Panc1 (cell line): ENCODE data around the gene USP9X. TPM values are rescaled to one million over a fixed set of nuclear protein-coding genes. Genes with fewer than 3 reads are reported as not detected.

Source experiments
- ATAC-seq: fragments of 200-7000 bp; cut with Tn5 transposase; 2 replicates; pipeline ENCODE4 v1.9.1; 2020; ENCODE audit warnings: mild to moderate bottlenecking, moderate library complexity
- BruUV-seq: library from RNA; stranded (reverse); fragments of 400-500 nt; replicated peaks from 2 replicates; lab custom pipeline; 2021; lab: Mats Ljungman, UMichigan
- CTCF ChIA-PET: fragments of 300-600 bp; sonication (Branson Sonifier 250); formaldehyde crosslinking; loops from one replicate; lab custom pipeline; 2022; ENCODE audit warnings: antibody characterized with exemption; lab: Charles Lee
- POLR2A ChIA-PET: fragments of 300-600 bp; sonication (Branson Sonifier 250); formaldehyde crosslinking; loops from one replicate; lab custom pipeline; 2022; ENCODE audit warnings: antibody characterized with exemption; lab: Charles Lee
- DNase-seq: peaks from one replicate; pipeline ENCODE4 v3.0.0-alpha.2; 2010; ENCODE audit warnings: low read depth, low spot score
- H3K27ac ChIP-seq: 2 replicates; pipeline ENCODE4 v1.5.1; 2011; ENCODE audit warnings: mild to moderate bottlenecking, low read length, inconsistent platforms
- H3K27me3 ChIP-seq: fragments of 200-500 bp; sonication (Bioruptor generic); 2 replicates; pipeline ENCODE4 v1.6.0; 2014; ENCODE audit warnings: low read length, inconsistent platforms; ENCODE audit not compliant: control insufficient read depth, insufficient read depth
- H3K36me3 ChIP-seq: fragments of 200-500 bp; sonication (Bioruptor generic); 2 replicates; pipeline ENCODE4 v1.5.1; 2014; ENCODE audit warnings: inconsistent platforms, mild to moderate bottlenecking, low read length, moderate library complexity; ENCODE audit not compliant: control insufficient read depth, insufficient read depth
- H3K4me1 ChIP-seq: 2 replicates; pipeline ENCODE4 v1.5.1; 2011; ENCODE audit warnings: inconsistent platforms, mild to moderate bottlenecking, low read length, moderate library complexity; ENCODE audit not compliant: control insufficient read depth, insufficient read depth
- H3K4me3 ChIP-seq, 2 experiments: 2 replicates each; pipeline ENCODE4 v1.5.1; 2011 to 2012; ENCODE audit warnings: low read depth in 2 of 2, low read length in 2 of 2, mild to moderate bottlenecking in 2 of 2, inconsistent platforms in 1 of 2, moderate library complexity in 1 of 2
- H3K9me3 ChIP-seq: fragments of 200-500 bp; sonication (Bioruptor generic); 2 replicates; pipeline ENCODE4 v1.5.1; 2014; ENCODE audit warnings: low read depth, mild to moderate bottlenecking, inconsistent platforms, low read length, moderate library complexity; ENCODE audit not compliant: control insufficient read depth, insufficient read depth
- CTCF ChIP-seq: fragments of 450-650 bp; IDR thresholded peaks from 2 replicates; pipeline ENCODE4 v1.5.1; 2017; ENCODE audit warnings: mild to moderate bottlenecking
- POLR2AphosphoS5 ChIP-seq: IDR thresholded peaks from 2 replicates; pipeline ENCODE4 v1.6.1; 2012; ENCODE audit warnings: mild to moderate bottlenecking, low read depth, low read length, moderate library complexity
- REST ChIP-seq, 2 experiments: IDR thresholded peaks; 2 replicates each; pipeline ENCODE4 v1.6.1; 2011 to 2012; ENCODE audit warnings: low read depth in 2 of 2, control low read depth in 1 of 2, low read length in 1 of 2, mild to moderate bottlenecking in 1 of 2, moderate library complexity in 1 of 2; ENCODE audit not compliant: insufficient read depth in 1 of 2
- SIN3A ChIP-seq: IDR thresholded peaks from 2 replicates; pipeline ENCODE4 v1.6.1; 2012; ENCODE audit warnings: low read depth, mild to moderate bottlenecking, low read length, moderate library complexity, borderline replicate concordance; ENCODE audit not compliant: insufficient read depth
- TCF7L2 ChIP-seq: IDR thresholded peaks from 2 replicates; pipeline ENCODE4 v1.6.1; 2011; ENCODE audit warnings: mild to moderate bottlenecking, low read depth, low read length, inconsistent platforms
- in situ Hi-C: cut with HindIII; loops from 2 replicates; pipeline ENCODE4 v1.10.0; 2016; ENCODE audit warnings: low sequenced_read_pairs, low pct_unique_long_range_greater_than_20kb
- intact Hi-C: fragments of 100-400 bp; cut with micrococcal nuclease; formaldehyde crosslinking; loops from one replicate; pipeline ENCODE4 v1.10.0; 2022; ENCODE audit not compliant: unreplicated experiment
- total RNA-seq: library from RNA; stranded (reverse); gene quantifications from one replicate; pipeline ENCODE4 v1.2.1, GENCODE V29; 2021; ENCODE audit not compliant: unreplicated experiment

Gene USP9X
- total RNA-seq, 1 experiment from 2014 or later = 44.4 TPM

DNA sequence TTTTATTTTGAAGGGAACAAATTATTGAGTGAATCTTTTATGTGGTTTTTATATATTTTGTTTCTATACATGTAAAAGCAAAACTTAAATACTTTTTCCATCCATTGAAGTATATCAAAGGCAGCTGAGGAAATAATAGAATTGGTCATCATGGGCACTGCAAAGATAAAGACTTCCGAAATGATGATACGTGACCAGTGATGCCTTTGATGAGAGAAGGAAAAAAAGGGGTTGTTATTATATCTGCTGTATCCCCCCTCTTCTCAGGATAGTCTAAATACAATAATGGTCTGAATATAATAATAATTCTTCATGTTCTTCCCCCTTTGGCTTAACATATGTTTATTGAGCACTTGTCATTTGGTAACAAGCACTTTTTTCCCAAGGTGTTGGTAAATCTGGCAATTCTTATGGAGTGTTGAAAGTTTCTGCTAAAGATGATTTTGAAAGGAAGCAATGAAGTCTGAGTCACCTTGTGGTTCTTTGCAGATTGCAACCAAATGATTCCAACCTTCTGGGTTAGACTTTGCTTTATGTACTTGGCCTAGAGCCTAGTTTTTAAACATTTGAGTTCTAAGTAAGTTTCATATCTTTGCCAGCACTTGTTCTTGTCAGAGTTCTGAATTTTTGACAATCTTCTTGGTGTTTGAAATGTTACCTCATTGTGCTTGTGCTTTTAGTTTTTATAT, 60.8 kb downstream of the USP9X start:
- H3K27ac ChIP-seq = no peak overlapping the region

DNA sequence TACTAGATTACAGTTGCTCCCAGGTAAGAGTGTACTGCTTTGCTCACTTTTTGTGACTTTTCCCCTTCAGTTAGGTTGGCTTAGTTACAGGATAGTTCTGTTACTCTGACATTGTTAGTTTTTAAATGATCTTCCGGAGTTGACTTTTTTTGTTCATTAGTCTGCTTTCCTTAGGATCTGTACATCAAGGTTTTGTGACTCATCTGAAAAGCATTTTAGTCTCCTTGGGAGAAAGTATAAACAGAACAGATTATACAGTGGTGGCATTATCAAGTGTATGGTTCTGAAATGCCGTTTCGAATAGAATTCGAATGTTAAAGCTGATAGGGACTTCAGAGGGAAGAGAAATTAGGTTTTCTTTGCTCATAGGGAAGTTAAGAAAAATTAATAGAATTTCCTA, 63.3 kb downstream of the USP9X start:
- Histone ChIP-seq H3K4me1 (no peaks in the 10 kb centered on the region), H3K27me3 (no peaks in the 10 kb centered on the region), H3K9me3 (no peaks in the 10 kb centered on the region), H3K4me3 (no peak overlapping the region), H3K27ac (no peak overlapping the region), H3K36me3 (peaks cover 3% of the 10 kb centered on the region)
- ATAC-seq = no peak
- no peak for TF ChIP-seq SIN3A
- no peak for TF ChIP-seq POLR2AphosphoS5
- TF ChIP-seq REST (IDR thresholded peaks at IDR 0.05; ENCODE audit: insufficient read depth in 1 of 2, low read depth in 2 of 2, low read length in 1 of 2) = no peak
- TF ChIP-seq CTCF = no peak
- no peak for TF ChIP-seq TCF7L2
- CTCF ChIA-PET = no interaction called here
- intact Hi-C loops = no loop called here
- in situ Hi-C loops = no loop called here
- POLR2A ChIA-PET = no interaction called here
- no TSS peak for BruUV-seq
- no peak for DNase-seq

More for the DNA sequence above, 60.8 kb downstream of the USP9X start:
- ATAC-seq (no peak), DNase-seq (no peak)
- in situ Hi-C loops (no loop called here), intact Hi-C loops (no loop called here)
- Histone ChIP-seq H3K4me1 (no peaks in the 10 kb centered on the region), H3K4me3 (no peak overlapping the region), H3K9me3 (no peaks in the 10 kb centered on the region), H3K27me3 (no peaks in the 10 kb centered on the region), H3K36me3 (peaks cover 3% of the 10 kb centered on the region)
- no TSS peak for BruUV-seq
- ChIA-PET CTCF (no interaction called here), POLR2A (no interaction called here)
- TF ChIP-seq SIN3A (no peak), POLR2AphosphoS5 (no peak), TCF7L2 (no peak), REST (IDR thresholded peaks at IDR 0.05; ENCODE audit: insufficient read depth in 1 of 2, low read depth in 2 of 2, low read length in 1 of 2) (no peak), CTCF (no peak)
